Stomach smooth muscle (tissue), 2 donors: Measurements from ENCODE around the gene GLT8D1.
"Not testable (repeated sequence)": the region's sequence is repeated elsewhere in the genome, so short reads cannot be mapped to it uniquely, and the experiment has no call there.

ENCODE experiments used
- H3K27ac ChIP-seq: one replicate; pipeline ENCODE4 v1.7.0; 2013; ENCODE audit warnings: mild to moderate bottlenecking, low read length, inconsistent platforms
- H3K27me3 ChIP-seq, 2 donors: one replicate each; pipeline ENCODE4 v1.7.0; 2013; ENCODE audit warnings: low read length in 2 of 2; ENCODE audit not compliant: insufficient read depth in 2 of 2, control insufficient read depth in 1 of 2
- H3K36me3 ChIP-seq, 2 donors: one replicate each; pipeline ENCODE4 v1.7.0; 2013; ENCODE audit warnings: low read length in 2 of 2; ENCODE audit not compliant: control insufficient read depth in 2 of 2, insufficient read depth in 2 of 2
- H3K4me1 ChIP-seq: one replicate; pipeline ENCODE4 v1.7.0; 2013; ENCODE audit warnings: low read length; ENCODE audit not compliant: control insufficient read depth, insufficient read depth
- H3K4me3 ChIP-seq, 2 donors: one replicate each; pipeline ENCODE4 v1.7.0; 2013; ENCODE audit warnings: low read length in 2 of 2
- H3K9ac ChIP-seq, 2 donors: one replicate each; pipeline ENCODE4 v1.7.0; 2013; ENCODE audit warnings: low read length in 2 of 2, mild to moderate bottlenecking in 1 of 2
- H3K9me3 ChIP-seq, 2 donors: one replicate each; pipeline ENCODE4 v1.7.0; 2013; ENCODE audit warnings: low read length in 2 of 2; ENCODE audit not compliant: control insufficient read depth in 2 of 2
- donor health status: healthy.
- donor health status: Pancreatic carcinoma.

Gene GLT8D1

GRCh38 chr3:52728753-52729152, 23.2 kb upstream of the GLT8D1 start:
- not testable (repeated sequence) for H3K4me3 ChIP-seq, H3K27ac ChIP-seq, H3K4me1 ChIP-seq, H3K27me3 ChIP-seq, H3K9me3 ChIP-seq, H3K9ac ChIP-seq
- H3K36me3 ChIP-seq: peaks cover 6 to 17% of the 10 kb centered on the region in 2 donors

- Histone ChIP-seq H3K27ac (no peak overlapping the region), H3K4me3 (no peak overlapping the region), H3K27me3 (no peaks in the 10 kb centered on the region), H3K9ac (no peak overlapping the region), H3K36me3 (no peaks in the 10 kb centered on the region), H3K9me3 (no peaks in the 10 kb centered on the region), H3K4me1 (no peaks in the 10 kb centered on the region)
Observed at GRCh38 chr3:52724511-52724910, 18.9 kb upstream of the GLT8D1 start.

GRCh38 chr3:52723935-52724334, 18.3 kb upstream of the GLT8D1 start:
- Histone ChIP-seq H3K4me1 (no peaks in the 10 kb centered on the region), H3K9me3 (no peaks in the 10 kb centered on the region), H3K27me3 (no peaks in the 10 kb centered on the region), H3K27ac (no peak overlapping the region), H3K9ac (no peak overlapping the region), H3K36me3 (peaks cover 0 to 3% of the 10 kb centered on the region in 2 donors), H3K4me3 (no peak overlapping the region)

- H3K27ac ChIP-seq: no peak overlapping the region
- H3K9me3 ChIP-seq: no peaks in the 10 kb centered on the region
- H3K27me3 ChIP-seq: no peaks in the 10 kb centered on the region
- no peak overlapping the region for H3K4me3 ChIP-seq
- peaks cover 0 to 5% of the 10 kb centered on the region in 2 donors for H3K36me3 ChIP-seq
- H3K4me1 ChIP-seq: no peaks in the 10 kb centered on the region
- H3K9ac ChIP-seq: no peak overlapping the region
Observed at GRCh38 chr3:52722491-52722890, 16.9 kb upstream of the GLT8D1 start.

- Histone ChIP-seq H3K27ac (no peak overlapping the region), H3K9ac (no peak overlapping the region), H3K27me3 (no peaks in the 10 kb centered on the region), H3K9me3 (no peaks in the 10 kb centered on the region), H3K4me3 (no peak overlapping the region), H3K4me1 (no peaks in the 10 kb centered on the region), H3K36me3 (peaks cover 0 to 5% of the 10 kb centered on the region in 2 donors)
Observed at GRCh38 chr3:52721730-52722008, 16.1 kb upstream of the GLT8D1 start.

- Histone ChIP-seq H3K4me1 (no peaks in the 10 kb centered on the region), H3K9me3 (no peaks in the 10 kb centered on the region), H3K36me3 (peaks cover 0 to 5% of the 10 kb centered on the region in 2 donors), H3K9ac (no peak overlapping the region), H3K4me3 (no peak overlapping the region), H3K27me3 (no peaks in the 10 kb centered on the region), H3K27ac (no peak overlapping the region)
Observed at GRCh38 chr3:52721002-52721729, 15.6 kb upstream of the GLT8D1 start.

GRCh38 chr3:52719618-52720017, 14.0 kb upstream of the GLT8D1 start:
- H3K4me3 ChIP-seq: no peak overlapping the region
- H3K9ac ChIP-seq: no peak overlapping the region
- no peaks in the 10 kb centered on the region for H3K27me3 ChIP-seq

GRCh38 chr3:52715714-52716305, 10.2 kb upstream of the GLT8D1 start:
- H3K9ac ChIP-seq: no peak overlapping the region
- H3K4me1 ChIP-seq: no peaks in the 10 kb centered on the region
- H3K27ac ChIP-seq: no peak overlapping the region
- H3K27me3 ChIP-seq: no peaks in the 10 kb centered on the region
- no peak overlapping the region for H3K4me3 ChIP-seq
- H3K36me3 ChIP-seq: peaks cover 0 to 9% of the 10 kb centered on the region in 2 donors
- H3K9me3 ChIP-seq: no peaks in the 10 kb centered on the region

More at GRCh38 chr3:52719618-52720017, 14.0 kb upstream of the GLT8D1 start:
- H3K4me1 ChIP-seq: no peaks in the 10 kb centered on the region
- no peaks in the 10 kb centered on the region for H3K9me3 ChIP-seq
- peaks cover 0 to 5% of the 10 kb centered on the region in 2 donors for H3K36me3 ChIP-seq
- no peak overlapping the region for H3K27ac ChIP-seq

GRCh38 chr3:52714335-52715302, 9.0 kb upstream of the GLT8D1 start:
- Histone ChIP-seq H3K4me3 (no peak overlapping the region), H3K36me3 (peaks cover 0 to 11% of the 10 kb centered on the region in 2 donors), H3K9ac (no peak overlapping the region), H3K27me3 (no peaks in the 10 kb centered on the region), H3K9me3 (no peaks in the 10 kb centered on the region), H3K27ac (no peak overlapping the region), H3K4me1 (no peaks in the 10 kb centered on the region)

- H3K9me3 ChIP-seq: no peaks in the 10 kb centered on the region
- no peak overlapping the region for H3K9ac ChIP-seq
- no peaks in the 10 kb centered on the region for H3K27me3 ChIP-seq
- H3K36me3 ChIP-seq: peaks cover 7 to 13% of the 10 kb centered on the region in 2 donors
- no peak overlapping the region for H3K27ac ChIP-seq
- no peak overlapping the region for H3K4me3 ChIP-seq
- H3K4me1 ChIP-seq: no peaks in the 10 kb centered on the region
Observed at GRCh38 chr3:52712291-52713212, 7.0 kb upstream of the GLT8D1 start.
